ENCODE results near the gene GRAP2. TPM values are rescaled to one million over a fixed set of nuclear protein-coding genes. Genes with fewer than 3 reads are reported as not detected.

Gene GRAP2
- total RNA-seq, 1 experiment from 2014 or later: 0.42 TPM

DNA sequence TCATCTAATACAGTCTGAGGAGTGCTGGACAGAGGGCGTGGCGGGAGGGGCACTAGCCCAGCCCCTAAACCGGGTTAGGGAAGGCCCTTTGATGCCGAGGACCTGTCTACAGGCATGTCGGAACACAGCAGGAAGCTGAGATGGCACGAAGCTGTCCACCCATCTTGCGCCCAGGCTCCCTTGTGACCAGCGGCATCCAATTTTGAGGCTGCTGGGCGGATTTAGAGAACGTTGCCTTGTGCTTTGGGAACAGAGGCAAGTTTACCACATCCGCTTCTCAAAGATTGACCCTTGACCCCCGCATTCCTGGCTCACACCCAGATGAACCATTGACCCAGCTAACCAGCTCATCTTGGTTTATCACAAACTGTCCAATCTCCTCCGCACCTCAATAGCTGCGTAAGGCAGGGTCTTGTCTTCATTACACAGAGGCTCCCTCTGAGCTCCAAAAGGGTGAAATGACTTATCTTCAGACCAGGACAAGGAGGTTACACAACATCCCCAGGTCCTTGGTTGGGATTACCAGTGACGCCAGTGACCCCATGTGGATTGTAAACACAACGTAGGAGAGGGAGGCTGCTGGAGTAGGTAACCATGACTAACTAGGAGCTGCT, 98.4 kb downstream of the GRAP2 start:
- no peak for ATAC-seq
- Histone ChIP-seq H3K27ac (ENCODE audit: low read depth, low read length) (no peak overlapping the region), H3K4me1 (ENCODE audit: control insufficient read depth in 1 of 2, insufficient read depth in 2 of 2, low read length in 2 of 2) (peaks cover 23 to 38% of the 10 kb centered on the region in 2 experiments), H3K4me3 (replicated peaks in 1 of 2; ENCODE audit: low read depth in 1 of 2, low read length in 2 of 2) (no peak overlapping the region), H3K4me2 (ENCODE audit: low read length) (no peak overlapping the region), H3K9me2 (ENCODE audit: insufficient read depth) (no peaks in the 10 kb centered on the region), H3K79me2 (ENCODE audit: insufficient read depth, low read length) (peaks cover 83% of the 10 kb centered on the region), H2AFZ (ENCODE audit: low read depth, low read length, poor library complexity, severe bottlenecking) (no peak overlapping the region), H3K9me3 (ENCODE audit: control insufficient read depth in 1 of 2, insufficient read depth in 1 of 2, low read depth in 1 of 2, low read length in 2 of 2) (no peaks in the 10 kb centered on the region), H4K20me1 (ENCODE audit: insufficient read depth) (no peaks in the 10 kb centered on the region), H3K36me3 (ENCODE audit: control insufficient read depth in 1 of 2, insufficient read depth in 2 of 2, low read length in 2 of 2) (peaks cover 6% of the 10 kb centered on the region in 2 experiments; a peak in 2 of 4 replicates), H3K27me3 (ENCODE audit: insufficient read depth, low read length) (no peaks in the 10 kb centered on the region), H3K9ac (ENCODE audit: low read length) (no peak overlapping the region)
- RAD21 ChIA-PET (ENCODE audit: low non-redundant PET in 1 of 2, low total read pairs in 2 of 2, uncharacterized antibody in 2 of 2, unreplicated experiment in 2 of 2): no interaction called here
- DNase-seq (ENCODE audit: low read depth, low spot score): no peak
- POLR2A ChIA-PET: no interaction called here
- CTCF ChIA-PET: no interaction called here
- BruUV-seq (replicated peaks): no TSS peak
- TF ChIP-seq EZH2phosphoT487 (IDR thresholded peaks at IDR 0.05; ENCODE audit: borderline replicate concordance) (no peak), POLR2A (IDR thresholded peaks at IDR 0.05; ENCODE audit: borderline replicate concordance, extremely low read depth, insufficient read depth, insufficient read length) (no peak), RAD21 (IDR thresholded peaks at IDR 0.05; ENCODE audit: low read depth) (no peak), TCF7L2 (IDR thresholded peaks at IDR 0.05; ENCODE audit: borderline replicate concordance, extremely low read depth, insufficient read depth, insufficient read length) (no peak), SP1 (IDR thresholded peaks at IDR 0.05; ENCODE audit: low read depth) (no peak), FOSL1 (IDR thresholded peaks at IDR 0.05; ENCODE audit: low read depth) (no peak), CBX3 (IDR thresholded peaks at IDR 0.05; ENCODE audit: low read depth) (no peak), ELF1 (IDR thresholded peaks at IDR 0.05; ENCODE audit: borderline replicate concordance, low read depth) (no peak), ZFX (IDR thresholded peaks at IDR 0.05) (no peak), EGR1 (IDR thresholded peaks at IDR 0.05; ENCODE audit: low read depth) (no peak), POLR2AphosphoS5 (IDR thresholded peaks at IDR 0.05; ENCODE audit: low read depth, low read length) (no peak), SIN3A (IDR thresholded peaks at IDR 0.05; ENCODE audit: low read depth) (no peak), ATF3 (IDR thresholded peaks at IDR 0.05) (no peak), EZH2 (IDR thresholded peaks at IDR 0.05) (no peak)
- TF ChIP-seq, protein P1, sequence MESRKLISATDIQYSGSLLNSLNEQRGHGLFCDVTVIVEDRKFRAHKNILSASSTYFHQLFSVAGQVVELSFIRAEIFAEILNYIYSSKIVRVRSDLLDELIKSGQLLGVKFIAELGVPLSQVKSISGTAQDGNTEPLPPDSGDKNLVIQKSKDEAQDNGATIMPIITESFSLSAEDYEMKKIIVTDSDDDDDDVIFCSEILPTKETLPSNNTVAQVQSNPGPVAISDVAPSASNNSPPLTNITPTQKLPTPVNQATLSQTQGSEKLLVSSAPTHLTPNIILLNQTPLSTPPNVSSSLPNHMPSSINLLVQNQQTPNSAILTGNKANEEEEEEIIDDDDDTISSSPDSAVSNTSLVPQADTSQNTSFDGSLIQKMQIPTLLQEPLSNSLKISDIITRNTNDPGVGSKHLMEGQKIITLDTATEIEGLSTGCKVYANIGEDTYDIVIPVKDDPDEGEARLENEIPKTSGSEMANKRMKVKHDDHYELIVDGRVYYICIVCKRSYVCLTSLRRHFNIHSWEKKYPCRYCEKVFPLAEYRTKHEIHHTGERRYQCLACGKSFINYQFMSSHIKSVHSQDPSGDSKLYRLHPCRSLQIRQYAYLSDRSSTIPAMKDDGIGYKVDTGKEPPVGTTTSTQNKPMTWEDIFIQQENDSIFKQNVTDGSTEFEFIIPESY (IDR thresholded peaks at IDR 0.05; ENCODE audit: extremely low read depth, insufficient replicate concordance, low read length): no peak
- intact Hi-C loops (cut with micrococcal nuclease): no loop called here
